Breast epithelium (tissue), 4 donors: ENCODE measurements around the gene ARHGEF28. TPM values are rescaled to one million over a fixed set of nuclear protein-coding genes. Genes with fewer than 3 reads are reported as not detected.

Experiments
- DNase-seq, 2 donors: peaks; one replicate each; pipeline ENCODE4 v3.0.0-alpha.2; 2019; ENCODE audit warnings: low spot score in 2 of 2
- H3K27ac ChIP-seq, 2 donors: fragments of 200-600 bp; sonication (generic) in 1 of 2; one replicate each; pipeline ENCODE4 v1.5.1; 2016 to 2019; ENCODE audit warnings: mild to moderate bottlenecking in 1 of 2
- H3K27me3 ChIP-seq, 2 donors: fragments of 200-600 bp; sonication (generic) in 1 of 2; one replicate each; pipeline versions ENCODE4 v1.5.1 to v1.6.0; 2017 to 2019; ENCODE audit warnings: control low read depth in 1 of 2, mild to moderate bottlenecking in 1 of 2
- H3K36me3 ChIP-seq: fragments of 200-600 bp; one replicate; pipeline ENCODE4 v1.5.1; 2019
- H3K4me1 ChIP-seq, 2 donors: fragments of 200-600 bp; sonication (generic); one replicate each; pipeline ENCODE4 v1.5.1; 2016 to 2019; ENCODE audit warnings: control low read depth in 1 of 2
- H3K4me3 ChIP-seq, 3 donors: fragments of 200-600 bp; sonication (generic); 1 replicate in 2 of 3; 2 replicates in 1 of 3; pipeline ENCODE4 v1.5.1; 2016 to 2019; ENCODE audit warnings: mild to moderate bottlenecking in 3 of 3, moderate library complexity in 2 of 3
- H3K9me3 ChIP-seq, 2 donors: fragments of 200-600 bp; sonication (generic) in 1 of 2; one replicate each; pipeline ENCODE4 v1.5.1; 2016 to 2019; ENCODE audit warnings: control low read depth in 1 of 2
- CTCF ChIP-seq, 3 donors: fragments of 450-650 bp; IDR thresholded peaks; one replicate each; pipeline ENCODE4 v1.5.1; 2016 to 2017; ENCODE audit warnings: antibody characterized with exemption in 3 of 3, mild to moderate bottlenecking in 3 of 3, moderate library complexity in 3 of 3
- POLR2A ChIP-seq: fragments of 450-650 bp; IDR thresholded peaks from one replicate; pipeline ENCODE4 v1.6.1; 2016; ENCODE audit warnings: antibody characterized with exemption, mild to moderate bottlenecking, moderate library complexity
- POLR2AphosphoS5 ChIP-seq, 3 donors: sonication (generic); formaldehyde crosslinking; IDR thresholded peaks; one replicate each; pipeline ENCODE4 v1.6.1; 2017; ENCODE audit warnings: antibody characterized with exemption in 3 of 3
- intact Hi-C: fragments of 100-400 bp; cut with DNase I; formaldehyde crosslinking; loops from one replicate; pipeline ENCODE4 v1.15.1; 2023; ENCODE audit warnings: low total_unique reads
- total RNA-seq, 3 donors: library from RNA; depleted of rRNA; stranded (reverse); fragments of >200 nt; gene quantifications; one replicate each; pipeline ENCODE4 v1.1.0, GENCODE V29; 2016

The ARHGEF28 gene
- total RNA-seq, 3 donors from 2014 or later: 11.4 to 65.4 (median 31.5) TPM

- Histone ChIP-seq H3K36me3 (no peaks in the 10 kb centered on the region), H3K27me3 (no peaks in the 10 kb centered on the region), H3K9me3 (no peaks in the 10 kb centered on the region), H3K27ac (no peak overlapping the region), H3K4me1 (no peaks in the 10 kb centered on the region), H3K4me3 (no peak overlapping the region)
- intact Hi-C loops: no loop called here
- TF ChIP-seq POLR2AphosphoS5 (IDR thresholded peaks at IDR 0.05) (no peak), POLR2A (no peak), CTCF (IDR thresholded peaks at IDR 0.05) (no peak)
- DNase-seq: no peak
These were observed 264.6 kb downstream of the ARHGEF28 start for GRCh38 chr5:73890569-73890968.

GRCh38 chr5:73892218-73892617 lies 266.2 kb downstream of the ARHGEF28 start:
- no peaks in the 10 kb centered on the region for H3K36me3 ChIP-seq
- no peak overlapping the region for H3K4me3 ChIP-seq
- H3K27ac ChIP-seq: no peak overlapping the region
- no peak for DNase-seq
- TF ChIP-seq POLR2A: no peak
- no peak for TF ChIP-seq CTCF (IDR thresholded peaks at IDR 0.05)
- no peak for TF ChIP-seq POLR2AphosphoS5 (IDR thresholded peaks at IDR 0.05)
- no peaks in the 10 kb centered on the region for H3K9me3 ChIP-seq
- intact Hi-C loops: no loop called here
- no peaks in the 10 kb centered on the region for H3K4me1 ChIP-seq
- H3K27me3 ChIP-seq: no peaks in the 10 kb centered on the region

- intact Hi-C loops: no loop called here
- Histone ChIP-seq H3K36me3 (no peaks in the 10 kb centered on the region), H3K4me1 (no peaks in the 10 kb centered on the region), H3K9me3 (no peaks in the 10 kb centered on the region), H3K4me3 (no peak overlapping the region), H3K27me3 (no peaks in the 10 kb centered on the region), H3K27ac (no peak overlapping the region)
- DNase-seq: no peak
- TF ChIP-seq POLR2AphosphoS5 (IDR thresholded peaks at IDR 0.05) (no peak), POLR2A (no peak), CTCF (IDR thresholded peaks at IDR 0.05) (no peak)
These were observed 266.8 kb downstream of the ARHGEF28 start for GRCh38 chr5:73892806-73893205.

- H3K4me1 ChIP-seq: no peaks in the 10 kb centered on the region
- H3K27me3 ChIP-seq: no peaks in the 10 kb centered on the region
- H3K36me3 ChIP-seq: no peaks in the 10 kb centered on the region
- intact Hi-C loops: no loop called here
- H3K4me3 ChIP-seq: no peak overlapping the region
- DNase-seq: no peak
- TF ChIP-seq POLR2A: no peak
- TF ChIP-seq CTCF (IDR thresholded peaks at IDR 0.05): no peak
- no peak for TF ChIP-seq POLR2AphosphoS5 (IDR thresholded peaks at IDR 0.05)
- no peaks in the 10 kb centered on the region for H3K9me3 ChIP-seq
- no peak overlapping the region for H3K27ac ChIP-seq
These were observed 267.8 kb downstream of the ARHGEF28 start for GRCh38 chr5:73893813-73894212.

GRCh38 chr5:73894860-73895259 lies 268.9 kb downstream of the ARHGEF28 start:
- Histone ChIP-seq H3K9me3 (no peaks in the 10 kb centered on the region), H3K4me3 (no peak overlapping the region), H3K27ac (no peak overlapping the region), H3K27me3 (no peaks in the 10 kb centered on the region), H3K4me1 (no peaks in the 10 kb centered on the region), H3K36me3 (no peaks in the 10 kb centered on the region)
- TF ChIP-seq CTCF (IDR thresholded peaks at IDR 0.05): no peak
- no peak for TF ChIP-seq POLR2A
- no peak for TF ChIP-seq POLR2AphosphoS5 (IDR thresholded peaks at IDR 0.05)
- DNase-seq: no peak
- intact Hi-C loops: loop anchor here (5.0 kb wide), 1 partner anchor 752 kb away; no protein-coding TSS in a partner anchor
